HG02642 (cell line): ENCODE data around the gene RPH3AL.

Experiments used
- ATAC-seq: cut with Tn5 transposase; IDR thresholded peaks from one replicate; pipeline ENCODE4 v1.9.1; 2021; ENCODE audit warnings: mild to moderate bottlenecking; ENCODE audit not compliant: unreplicated experiment, poor library complexity

The RPH3AL gene

GRCh38 chr17:337022-337420 is 15.6 kb downstream of the RPH3AL start:
- ATAC-seq, result no peak

GRCh38 chr17:336110-337021 is 16.2 kb downstream of the RPH3AL start:
- no peak for ATAC-seq

GRCh38 chr17:335691-336090 is 16.9 kb downstream of the RPH3AL start:
- no peak for ATAC-seq

GRCh38 chr17:334974-335481 is 17.6 kb downstream of the RPH3AL start:
- no peak for ATAC-seq

- ATAC-seq, result no peak
Measured at GRCh38 chr17:333626-334396, 18.8 kb downstream of the RPH3AL start.

GRCh38 chr17:332558-333322 is 19.9 kb downstream of the RPH3AL start:
- ATAC-seq, result no peak

GRCh38 chr17:332023-332422 is 20.6 kb downstream of the RPH3AL start:
- no peak for ATAC-seq

- no peak for ATAC-seq
Measured at GRCh38 chr17:330993-331701, 21.5 kb downstream of the RPH3AL start.

GRCh38 chr17:329784-330420 is 22.7 kb downstream of the RPH3AL start:
- ATAC-seq, result no peak

GRCh38 chr17:327971-328370 is 24.6 kb downstream of the RPH3AL start:
- no peak for ATAC-seq

- no peak for ATAC-seq
Measured at GRCh38 chr17:327296-327695, 25.3 kb downstream of the RPH3AL start.

GRCh38 chr17:326010-326621 is 26.5 kb downstream of the RPH3AL start:
- no peak for ATAC-seq

GRCh38 chr17:325270-326009 is 27.2 kb downstream of the RPH3AL start:
- no peak for ATAC-seq

GRCh38 chr17:323721-324571 is 28.7 kb downstream of the RPH3AL start:
- no peak for ATAC-seq

GRCh38 chr17:323181-323580 is 29.4 kb downstream of the RPH3AL start:
- ATAC-seq, result no peak

- no peak for ATAC-seq
Measured at GRCh38 chr17:322006-322780, 30.4 kb downstream of the RPH3AL start.
